Activated CD4-positive, alpha-beta T cell treated with anti-CD3 and anti-CD28 coated beads, Interleukin-2, amount 10 ng/mL, durations not matched to agents 24 days and 14 days (primary cell): ENCODE results near the gene TIAM2. TPM values are rescaled to one million over a fixed set of nuclear protein-coding genes. Genes with fewer than 3 reads are reported as not detected.

Source experiments
- DNase-seq: peaks from one replicate; pipeline ENCODE4 v3.0.0; 2022
- H3K27ac Mint-ChIP-seq: one replicate; pipeline ENCODE4 v1.8.0; 2022; ENCODE audit warnings: mild to moderate bottlenecking, mixed read lengths
- H3K27me3 Mint-ChIP-seq: one replicate; pipeline ENCODE4 v1.8.0; 2022; ENCODE audit warnings: mixed read lengths
- H3K36me3 Mint-ChIP-seq: one replicate; pipeline ENCODE4 v1.8.0; 2022; ENCODE audit warnings: low read depth, mild to moderate bottlenecking, mixed read lengths
- H3K4me1 Mint-ChIP-seq: one replicate; pipeline ENCODE4 v1.8.0; 2021; ENCODE audit warnings: mixed read lengths
- H3K4me3 Mint-ChIP-seq: one replicate; pipeline ENCODE4 v1.8.0; 2022; ENCODE audit warnings: mild to moderate bottlenecking, moderate library complexity, mixed read lengths
- H3K9me3 Mint-ChIP-seq: one replicate; pipeline ENCODE4 v1.8.0; 2021; ENCODE audit warnings: mixed read lengths
- intact Hi-C: fragments of 100-400 bp; cut with micrococcal nuclease; formaldehyde crosslinking; loops from one replicate; pipeline ENCODE4 v1.15.1; 2023
- total RNA-seq: library from RNA; stranded (reverse); gene quantifications from 2 replicates; pipeline ENCODE4 v1.2.3, GENCODE V29; 2022

The TIAM2 gene
- total RNA-seq, 1 donor from 2014 or later: 86.9 TPM

GRCh38 chr6:154974485-154975149 is 20.5 kb upstream of the TIAM2 start:
- Mint-ChIP-seq H3K9me3 (no peaks in the 10 kb centered on the region), H3K4me1 (peaks cover 2% of the 10 kb centered on the region), H3K36me3 (no peaks in the 10 kb centered on the region), H3K27ac (no peak overlapping the region), H3K27me3 (no peaks in the 10 kb centered on the region), H3K4me3 (no peak overlapping the region)
- intact Hi-C loops: no loop called here
- DNase-seq: no peak

DNA sequence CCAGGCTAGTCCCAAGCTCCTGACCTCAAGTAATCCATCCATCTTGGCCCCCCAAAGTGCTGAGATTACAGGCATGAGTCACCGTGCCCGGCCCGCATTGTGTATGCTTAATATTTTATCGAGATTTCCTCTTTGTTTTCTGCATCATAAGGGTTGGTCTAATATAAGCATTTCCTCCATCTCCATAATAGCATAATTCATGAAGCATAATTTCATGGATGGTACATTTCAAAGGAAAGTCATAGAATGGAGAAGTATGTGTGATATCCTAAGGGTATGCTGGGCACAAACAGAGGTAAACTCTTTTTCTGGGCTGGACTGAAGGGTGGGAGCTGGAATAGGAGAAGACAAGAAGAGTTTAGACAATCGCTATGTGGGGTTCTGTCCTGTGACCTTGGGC is 17.5 kb upstream of the TIAM2 start:
- no peak for DNase-seq
- Mint-ChIP-seq H3K36me3 (no peaks in the 10 kb centered on the region), H3K27me3 (no peaks in the 10 kb centered on the region), H3K4me3 (no peak overlapping the region), H3K27ac (no peak overlapping the region), H3K4me1 (peaks cover 7% of the 10 kb centered on the region), H3K9me3 (no peaks in the 10 kb centered on the region)
- intact Hi-C loops: no loop called here

- H3K27ac Mint-ChIP-seq: no peak overlapping the region
- DNase-seq: no peak
- H3K9me3 Mint-ChIP-seq: no peaks in the 10 kb centered on the region
- H3K27me3 Mint-ChIP-seq: no peaks in the 10 kb centered on the region
- H3K4me1 Mint-ChIP-seq: peaks cover 7% of the 10 kb centered on the region
- intact Hi-C loops: no loop called here
- H3K4me3 Mint-ChIP-seq: no peak overlapping the region
- H3K36me3 Mint-ChIP-seq: no peaks in the 10 kb centered on the region
These were observed 14.6 kb upstream of the TIAM2 start for GRCh38 chr6:154980273-154981078.

GRCh38 chr6:154981079-154981870 is 13.8 kb upstream of the TIAM2 start:
- Mint-ChIP-seq H3K9me3 (no peaks in the 10 kb centered on the region), H3K36me3 (no peaks in the 10 kb centered on the region), H3K27ac (peak overlapping the region; percentile 30), H3K4me1 (peaks cover 7% of the 10 kb centered on the region), H3K27me3 (no peaks in the 10 kb centered on the region), H3K4me3 (no peak overlapping the region)
- no peak for DNase-seq
- intact Hi-C loops: no loop called here

DNA sequence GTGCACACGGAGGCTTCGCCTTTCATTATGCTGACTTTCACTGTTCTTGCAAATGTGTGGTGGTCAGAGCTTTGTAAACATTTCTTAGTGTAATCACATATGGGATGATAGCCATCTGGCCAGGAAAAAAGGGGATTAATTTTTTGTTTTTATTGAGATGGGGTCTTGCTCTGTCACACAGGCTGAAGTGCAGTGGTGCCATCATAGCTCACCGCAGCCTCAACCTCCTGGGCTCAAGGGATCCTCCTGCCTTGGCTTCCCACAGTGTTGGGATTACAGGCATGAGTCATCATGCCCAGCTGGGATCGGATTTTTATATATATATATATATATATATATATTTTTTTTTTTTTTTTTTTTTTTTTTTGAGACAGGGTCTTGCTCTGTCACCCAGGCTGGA is 11.0 kb upstream of the TIAM2 start:
- intact Hi-C loops: no loop called here
- DNase-seq: no peak
- Mint-ChIP-seq H3K9me3 (no peaks in the 10 kb centered on the region), H3K4me3 (no peak overlapping the region), H3K4me1 (peaks cover 9% of the 10 kb centered on the region), H3K27ac (no peak overlapping the region), H3K36me3 (no peaks in the 10 kb centered on the region), H3K27me3 (no peaks in the 10 kb centered on the region)

DNA sequence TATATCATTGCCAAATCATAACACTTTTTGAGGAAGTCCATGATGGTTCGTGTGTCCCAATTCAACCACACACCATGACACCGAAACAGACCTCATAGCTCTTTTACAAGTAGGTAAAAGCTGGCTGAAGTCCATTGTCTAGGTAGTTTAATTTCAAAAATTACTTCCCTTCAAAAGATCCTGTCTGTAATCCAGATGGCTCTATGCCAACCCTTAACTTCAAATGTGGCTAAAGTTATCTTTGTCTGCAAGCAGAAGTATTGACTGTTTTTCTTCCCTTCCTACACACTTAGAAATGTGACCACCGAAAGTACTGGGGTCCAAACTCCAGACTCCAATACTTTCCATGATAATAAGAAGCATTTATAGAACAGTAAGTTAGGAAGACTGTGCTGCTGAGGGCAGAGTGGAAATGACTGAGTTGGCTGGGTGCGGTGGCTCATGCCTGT is 8.3 kb upstream of the TIAM2 start:
- no peak overlapping the region for H3K27ac Mint-ChIP-seq
- intact Hi-C loops: no loop called here
- peaks cover 4% of the 10 kb centered on the region for H3K27me3 Mint-ChIP-seq
- H3K36me3 Mint-ChIP-seq: no peaks in the 10 kb centered on the region
- no peaks in the 10 kb centered on the region for H3K9me3 Mint-ChIP-seq
- H3K4me1 Mint-ChIP-seq: peaks cover 1% of the 10 kb centered on the region
- DNase-seq: no peak
- H3K4me3 Mint-ChIP-seq: no peak overlapping the region

DNA sequence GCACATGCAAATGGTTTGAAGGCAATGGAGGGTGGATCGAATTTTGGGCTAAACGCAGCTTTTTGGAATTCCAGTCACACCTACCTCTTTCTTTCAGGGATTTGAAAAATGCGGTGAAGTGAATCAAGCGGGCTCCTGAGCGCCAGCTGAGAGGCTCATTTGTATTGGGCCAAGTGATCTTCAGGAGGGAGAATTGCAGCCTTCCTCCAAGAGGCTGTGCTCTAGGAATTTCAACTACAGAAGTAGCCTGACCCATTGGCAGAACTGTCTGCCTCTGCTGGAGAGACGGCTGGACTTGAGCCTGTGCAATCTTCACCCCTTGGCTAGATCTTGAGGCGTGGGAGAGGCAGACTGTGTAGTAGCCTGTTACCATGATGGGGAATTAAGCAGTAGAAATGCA is 5.7 kb upstream of the TIAM2 start:
- intact Hi-C loops: no loop called here
- H3K27ac Mint-ChIP-seq: no peak overlapping the region
- H3K9me3 Mint-ChIP-seq: no peaks in the 10 kb centered on the region
- H3K4me3 Mint-ChIP-seq: no peak overlapping the region
- H3K36me3 Mint-ChIP-seq: no peaks in the 10 kb centered on the region
- peaks cover 1% of the 10 kb centered on the region for H3K4me1 Mint-ChIP-seq
- H3K27me3 Mint-ChIP-seq: peaks cover 8% of the 10 kb centered on the region
- no peak for DNase-seq

GRCh38 chr6:154991207-154991606 is 3.9 kb upstream of the TIAM2 start:
- no peak overlapping the region for H3K4me3 Mint-ChIP-seq
- H3K4me1 Mint-ChIP-seq: peaks cover 5% of the 10 kb centered on the region
- H3K27ac Mint-ChIP-seq: no peak overlapping the region
- peaks cover 11% of the 10 kb centered on the region for H3K27me3 Mint-ChIP-seq
- intact Hi-C loops: no loop called here
- no peaks in the 10 kb centered on the region for H3K36me3 Mint-ChIP-seq
- DNase-seq: no peak
- no peaks in the 10 kb centered on the region for H3K9me3 Mint-ChIP-seq

DNA sequence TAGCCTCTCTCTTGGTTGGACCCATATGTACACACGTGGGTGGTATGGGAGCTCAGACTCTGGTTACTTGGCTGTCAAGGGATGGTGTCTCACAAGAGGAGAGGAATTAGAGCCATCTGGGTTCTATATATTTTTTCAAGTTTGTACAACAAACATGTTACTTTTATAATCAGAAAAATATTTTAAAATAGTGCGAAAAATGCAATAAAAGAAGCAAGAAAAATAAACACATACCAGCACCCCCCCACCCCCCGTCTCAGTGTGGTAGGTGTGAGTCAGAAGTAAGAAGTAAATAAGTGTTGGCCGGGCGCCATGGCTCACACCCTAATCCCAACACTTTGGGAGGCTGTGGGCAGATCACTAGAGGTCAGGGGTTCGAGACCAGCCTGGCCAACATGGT is 2.1 kb upstream of the TIAM2 start:
- Mint-ChIP-seq H3K27me3 (peaks cover 21% of the 10 kb centered on the region), H3K9me3 (no peaks in the 10 kb centered on the region), H3K4me3 (no peak overlapping the region), H3K27ac (no peak overlapping the region), H3K4me1 (peaks cover 15% of the 10 kb centered on the region), H3K36me3 (no peaks in the 10 kb centered on the region)
- DNase-seq: no peak
- intact Hi-C loops: no loop called here

- Mint-ChIP-seq H3K4me1 (peaks cover 15% of the 10 kb centered on the region), H3K27ac (no peak overlapping the region), H3K27me3 (peaks cover 24% of the 10 kb centered on the region), H3K36me3 (no peaks in the 10 kb centered on the region), H3K9me3 (no peaks in the 10 kb centered on the region), H3K4me3 (peak overlapping the region; percentile 12)
- DNase-seq: no peak
- intact Hi-C loops: no loop called here
These were observed 1.4 kb upstream of the TIAM2 start for GRCh38 chr6:154993710-154994109.

DNA sequence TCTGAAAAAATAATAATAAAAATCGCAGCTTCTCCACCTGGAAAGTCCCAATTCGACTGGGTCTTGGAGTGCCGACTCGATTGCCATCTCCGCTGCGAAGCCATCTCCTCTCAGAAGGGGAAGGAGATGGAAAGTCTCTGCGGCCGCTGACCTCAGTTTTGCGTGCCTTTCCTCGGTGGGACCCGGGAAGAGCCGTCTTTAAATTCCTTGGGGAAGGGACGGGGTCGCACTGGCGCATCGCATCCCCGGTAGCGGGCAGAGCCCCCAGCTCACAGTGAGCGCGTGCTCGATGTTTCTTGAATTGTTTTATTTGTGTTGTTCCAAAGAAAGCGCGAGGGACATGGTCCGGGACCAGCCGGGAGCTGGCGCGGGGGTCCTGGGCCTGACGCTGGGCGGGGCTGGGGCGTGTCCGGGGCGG is 270 bp upstream of the TIAM2 start:
- H3K27ac Mint-ChIP-seq: no peak overlapping the region
- intact Hi-C loops: loop anchor here (1.0 to 5.0 kb wide), 5 partner anchors 112 to 192 kb away; no protein-coding TSS in a partner anchor

GRCh38 chr6:154996016-154996590 is 988 bp downstream of the TIAM2 start:
- H3K27me3 Mint-ChIP-seq: peaks cover 22% of the 10 kb centered on the region
- intact Hi-C loops: loop anchor here (2.0 to 5.0 kb wide), 5 partner anchors 55 to 191 kb away; no protein-coding TSS in a partner anchor
- H3K27ac Mint-ChIP-seq: peak overlapping the region; percentile 64

More for the DNA sequence above, 270 bp upstream of the TIAM2 start:
- peak overlapping the region; percentile 68 for H3K4me3 Mint-ChIP-seq
- peaks cover 15% of the 10 kb centered on the region for H3K4me1 Mint-ChIP-seq
- H3K9me3 Mint-ChIP-seq: no peaks in the 10 kb centered on the region
- DNase-seq: no peak
- H3K27me3 Mint-ChIP-seq: peaks cover 24% of the 10 kb centered on the region
- H3K36me3 Mint-ChIP-seq: no peaks in the 10 kb centered on the region

DNA sequence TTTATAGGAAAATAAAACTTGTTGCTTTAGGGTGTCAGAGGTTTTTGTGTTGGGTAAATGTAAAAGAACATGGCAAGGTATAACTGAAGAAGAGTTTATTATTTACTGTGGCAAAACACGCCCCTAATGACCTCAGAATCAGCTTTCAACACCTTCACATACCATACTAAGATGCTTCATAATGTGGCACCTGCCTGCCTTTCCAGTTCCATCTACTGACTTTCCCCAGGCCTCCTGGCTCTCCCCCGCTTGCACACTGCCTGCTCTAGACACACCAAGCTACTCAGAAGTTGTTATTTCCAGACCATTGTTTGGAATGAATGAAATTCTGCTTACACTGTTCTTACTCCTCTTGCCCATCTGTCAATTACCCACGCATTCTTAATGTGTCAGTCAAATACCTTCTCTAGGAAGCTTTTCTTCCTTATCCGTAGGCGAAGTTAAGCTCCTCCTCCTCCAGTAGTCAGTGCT is 1.8 kb downstream of the TIAM2 start:
- Mint-ChIP-seq H3K4me1 (peaks cover 15% of the 10 kb centered on the region), H3K4me3 (peak overlapping the region; percentile 67), H3K27me3 (peaks cover 21% of the 10 kb centered on the region), H3K9me3 (no peaks in the 10 kb centered on the region), H3K27ac (peak overlapping the region; percentile 14), H3K36me3 (no peaks in the 10 kb centered on the region)
- intact Hi-C loops: loop anchor here (2.0 to 5.0 kb wide), 5 partner anchors 54 to 190 kb away; no protein-coding TSS in a partner anchor
- DNase-seq: no peak

More at GRCh38 chr6:154996016-154996590, 988 bp downstream of the TIAM2 start:
- H3K36me3 Mint-ChIP-seq: no peaks in the 10 kb centered on the region
- H3K4me1 Mint-ChIP-seq: peaks cover 15% of the 10 kb centered on the region
- no peak for DNase-seq
- peak overlapping the region; percentile 67 for H3K4me3 Mint-ChIP-seq
- H3K9me3 Mint-ChIP-seq: no peaks in the 10 kb centered on the region
